Neural progenitor cell (in vitro differentiated cells): ENCODE results near the gene PRKCB. TPM values are rescaled to one million over a fixed set of nuclear protein-coding genes. Genes with fewer than 3 reads are reported as not detected.

Experiments used
- DNase-seq: peaks from one replicate; pipeline ENCODE4 v3.0.0-alpha.2; 2016; ENCODE audit warnings: low spot score
- H2AFZ ChIP-seq: fragments of 200-600 bp; sonication (generic); replicated peaks from 2 replicates; pipeline ENCODE4 v1.6.1; 2016; ENCODE audit warnings: antibody characterized with exemption
- H3F3A ChIP-seq: fragments of 200-600 bp; sonication (generic); 2 replicates; pipeline ENCODE4 v1.6.1; 2016; ENCODE audit warnings: antibody characterized with exemption, low read depth
- H3K27ac ChIP-seq: fragments of 200-600 bp; sonication (generic); 2 replicates; pipeline ENCODE4 v1.5.1; 2016; ENCODE audit warnings: mild to moderate bottlenecking
- H3K27me3 ChIP-seq: fragments of 200-600 bp; sonication (generic); 2 replicates; pipeline ENCODE4 v1.6.1; 2016; ENCODE audit warnings: mild to moderate bottlenecking, moderate library complexity
- H3K36me3 ChIP-seq: fragments of 200-600 bp; sonication (generic); 2 replicates; pipeline ENCODE4 v1.5.1; 2016
- H3K4me1 ChIP-seq: fragments of 200-600 bp; sonication (generic); 2 replicates; pipeline ENCODE4 v1.6.1; 2016; ENCODE audit warnings: mixed run types
- H3K4me2 ChIP-seq: fragments of 200-600 bp; sonication (generic); 2 replicates; pipeline ENCODE4 v1.6.1; 2016
- H3K4me3 ChIP-seq: fragments of 200-600 bp; sonication (generic); 2 replicates; pipeline ENCODE4 v1.5.1; 2016
- H3K79me2 ChIP-seq: fragments of 200-600 bp; sonication (generic); 2 replicates; pipeline ENCODE4 v1.6.1; 2016; ENCODE audit warnings: low read depth
- H3K9ac ChIP-seq: fragments of 200-600 bp; sonication (generic); 2 replicates; pipeline ENCODE4 v1.6.1; 2016
- H3K9me3 ChIP-seq: fragments of 200-600 bp; sonication (generic); 2 replicates; pipeline ENCODE4 v1.5.1; 2016; ENCODE audit warnings: low read depth
- H4K20me1 ChIP-seq: fragments of 200-600 bp; sonication (generic); 2 replicates; pipeline ENCODE4 v1.6.1; 2016; ENCODE audit warnings: low read depth
- H3K27ac Mint-ChIP-seq: 3 replicates; pipeline ENCODE4 v1.8.0; 2021; ENCODE audit warnings: mixed read lengths
- H3K27me3 Mint-ChIP-seq: 2 replicates; pipeline ENCODE4 v1.8.0; 2022; ENCODE audit warnings: low read depth, mild to moderate bottlenecking, inconsistent platforms, moderate library complexity, mixed read lengths; ENCODE audit not compliant: insufficient read depth
- H3K36me3 Mint-ChIP-seq: 3 replicates; pipeline ENCODE4 v1.8.0; 2021; ENCODE audit warnings: mixed read lengths
- H3K4me1 Mint-ChIP-seq: 3 replicates; pipeline ENCODE4 v1.8.0; 2021; ENCODE audit warnings: mixed read lengths
- H3K4me3 Mint-ChIP-seq: 3 replicates; pipeline ENCODE4 v1.8.0; 2021; ENCODE audit warnings: mild to moderate bottlenecking, moderate library complexity, mixed read lengths
- H3K9me3 Mint-ChIP-seq: 3 replicates; pipeline ENCODE4 v1.8.0; 2020; ENCODE audit warnings: mixed read lengths
- EZH2 ChIP-seq: fragments of 200-600 bp; sonication (generic); IDR thresholded peaks from 2 replicates; pipeline ENCODE4 v1.6.1; 2017; ENCODE audit warnings: antibody characterized with exemption, mild to moderate bottlenecking, moderate library complexity
- EZH2phosphoT487 ChIP-seq: fragments of 200-600 bp; sonication (generic); IDR thresholded peaks from 2 replicates; pipeline ENCODE4 v1.6.1; 2017; ENCODE audit warnings: antibody characterized with exemption
- total RNA-seq: library from RNA; depleted of rRNA; stranded (reverse); fragments of >200 nt; gene quantifications from 2 replicates; pipeline ENCODE4 v1.2.3, GENCODE V29; 2015; ENCODE audit warnings: low replicate concordance
- TF ChIP-seq, protein P1 (sequence below): fragments of 200-600 bp; sonication (generic); IDR thresholded peaks from 2 replicates; pipeline ENCODE4 v1.5.1; 2017; ENCODE audit warnings: antibody characterized with exemption, mild to moderate bottlenecking

Gene PRKCB
- total RNA-seq, 1 donor from 2014 or later, result 9.5 TPM

DNA sequence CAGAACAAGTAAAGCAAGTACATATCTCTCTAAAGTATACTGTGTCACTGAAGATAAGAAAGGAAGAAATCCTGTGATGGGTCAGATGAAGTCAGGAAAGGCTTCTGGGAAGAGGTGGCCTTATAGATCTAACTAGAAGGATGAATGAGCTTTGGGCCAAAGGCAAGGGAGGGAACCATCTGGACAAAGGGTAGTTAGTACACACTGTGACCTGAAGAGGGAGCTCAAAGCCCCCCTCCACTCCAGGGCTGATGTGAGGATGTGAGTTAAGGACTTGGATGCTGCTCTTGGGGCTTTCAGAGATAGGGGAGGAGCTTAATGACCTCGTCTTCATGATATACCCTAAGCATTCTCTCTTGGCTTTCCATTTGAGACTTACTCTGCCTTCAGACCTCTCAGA, 235.1 kb downstream of the PRKCB start:
- peaks cover 11% of the 10 kb centered on the region for H3K27me3 Mint-ChIP-seq
- Histone ChIP-seq H3K9me3 (no peaks in the 10 kb centered on the region), H3K4me1 (peaks cover under 1% of the 10 kb centered on the region), H3K27ac (no peak overlapping the region), H3K4me2 (no peak overlapping the region), H3F3A (no peaks in the 10 kb centered on the region), H2AFZ (no peak overlapping the region), H3K4me3 (no peak overlapping the region), H3K36me3 (no peaks in the 10 kb centered on the region), H3K9ac (no peak overlapping the region), H4K20me1 (no peaks in the 10 kb centered on the region), H3K79me2 (no peaks in the 10 kb centered on the region), H3K27me3 (no peaks in the 10 kb centered on the region)
- H3K36me3 Mint-ChIP-seq, result no peaks in the 10 kb centered on the region
- no peak overlapping the region for H3K27ac Mint-ChIP-seq
- no peaks in the 10 kb centered on the region for H3K9me3 Mint-ChIP-seq
- H3K4me1 Mint-ChIP-seq, result peaks cover 7% of the 10 kb centered on the region
- no peak overlapping the region for H3K4me3 Mint-ChIP-seq
- TF ChIP-seq EZH2 (no peak), EZH2phosphoT487 (no peak)
- TF ChIP-seq, protein P1, sequence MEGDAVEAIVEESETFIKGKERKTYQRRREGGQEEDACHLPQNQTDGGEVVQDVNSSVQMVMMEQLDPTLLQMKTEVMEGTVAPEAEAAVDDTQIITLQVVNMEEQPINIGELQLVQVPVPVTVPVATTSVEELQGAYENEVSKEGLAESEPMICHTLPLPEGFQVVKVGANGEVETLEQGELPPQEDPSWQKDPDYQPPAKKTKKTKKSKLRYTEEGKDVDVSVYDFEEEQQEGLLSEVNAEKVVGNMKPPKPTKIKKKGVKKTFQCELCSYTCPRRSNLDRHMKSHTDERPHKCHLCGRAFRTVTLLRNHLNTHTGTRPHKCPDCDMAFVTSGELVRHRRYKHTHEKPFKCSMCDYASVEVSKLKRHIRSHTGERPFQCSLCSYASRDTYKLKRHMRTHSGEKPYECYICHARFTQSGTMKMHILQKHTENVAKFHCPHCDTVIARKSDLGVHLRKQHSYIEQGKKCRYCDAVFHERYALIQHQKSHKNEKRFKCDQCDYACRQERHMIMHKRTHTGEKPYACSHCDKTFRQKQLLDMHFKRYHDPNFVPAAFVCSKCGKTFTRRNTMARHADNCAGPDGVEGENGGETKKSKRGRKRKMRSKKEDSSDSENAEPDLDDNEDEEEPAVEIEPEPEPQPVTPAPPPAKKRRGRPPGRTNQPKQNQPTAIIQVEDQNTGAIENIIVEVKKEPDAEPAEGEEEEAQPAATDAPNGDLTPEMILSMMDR, result peak; percentile 81
- peak; percentile 81 for DNase-seq

DNA sequence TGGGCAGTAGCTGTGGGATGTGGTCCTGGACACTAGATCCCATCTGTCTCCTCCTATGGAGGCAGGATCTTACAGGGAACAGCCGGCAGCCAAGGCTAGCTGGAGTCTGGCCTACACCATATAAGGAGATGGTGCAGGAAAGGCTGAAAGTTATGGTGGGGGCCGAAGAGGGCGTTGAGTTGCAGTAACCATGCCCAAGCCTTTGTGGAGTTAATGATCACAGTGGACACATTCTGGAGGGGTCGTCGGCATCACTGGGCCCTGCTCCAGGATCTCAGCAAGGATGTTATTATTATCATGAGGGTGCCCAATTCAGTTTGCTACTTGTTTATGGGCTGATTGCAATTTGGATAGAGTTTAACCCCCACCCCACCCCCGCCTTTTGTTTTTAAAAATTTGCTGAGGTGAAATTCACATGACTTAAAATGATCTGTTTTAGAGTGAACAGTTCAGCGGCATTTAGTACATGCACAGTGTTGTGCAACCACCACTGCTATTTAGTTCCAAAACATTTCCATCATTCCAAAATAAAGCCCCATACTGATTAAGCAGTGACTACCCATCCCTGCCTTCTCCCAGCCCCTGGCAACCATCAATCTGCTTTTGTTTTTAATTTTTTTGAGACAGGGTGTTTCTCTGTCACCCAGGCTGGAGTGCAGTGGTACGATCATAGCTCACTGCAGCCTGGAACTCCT, 236.0 kb downstream of the PRKCB start:
- no peak overlapping the region for H3K4me3 Mint-ChIP-seq
- Histone ChIP-seq H3F3A (no peaks in the 10 kb centered on the region), H3K4me1 (peaks cover 6% of the 10 kb centered on the region), H4K20me1 (no peaks in the 10 kb centered on the region), H3K27me3 (no peaks in the 10 kb centered on the region), H2AFZ (no peak overlapping the region), H3K36me3 (no peaks in the 10 kb centered on the region), H3K27ac (no peak overlapping the region), H3K4me3 (no peak overlapping the region), H3K79me2 (no peaks in the 10 kb centered on the region), H3K9me3 (no peaks in the 10 kb centered on the region), H3K9ac (no peak overlapping the region), H3K4me2 (no peak overlapping the region)
- H3K4me1 Mint-ChIP-seq, result peaks cover 16% of the 10 kb centered on the region
- no peak overlapping the region for H3K27ac Mint-ChIP-seq
- H3K27me3 Mint-ChIP-seq, result peaks cover 11% of the 10 kb centered on the region
- no peak for DNase-seq
- TF ChIP-seq EZH2phosphoT487 (no peak), EZH2 (no peak)
- TF ChIP-seq, protein P1, result no peak
- H3K36me3 Mint-ChIP-seq, result no peaks in the 10 kb centered on the region
- no peaks in the 10 kb centered on the region for H3K9me3 Mint-ChIP-seq

DNA sequence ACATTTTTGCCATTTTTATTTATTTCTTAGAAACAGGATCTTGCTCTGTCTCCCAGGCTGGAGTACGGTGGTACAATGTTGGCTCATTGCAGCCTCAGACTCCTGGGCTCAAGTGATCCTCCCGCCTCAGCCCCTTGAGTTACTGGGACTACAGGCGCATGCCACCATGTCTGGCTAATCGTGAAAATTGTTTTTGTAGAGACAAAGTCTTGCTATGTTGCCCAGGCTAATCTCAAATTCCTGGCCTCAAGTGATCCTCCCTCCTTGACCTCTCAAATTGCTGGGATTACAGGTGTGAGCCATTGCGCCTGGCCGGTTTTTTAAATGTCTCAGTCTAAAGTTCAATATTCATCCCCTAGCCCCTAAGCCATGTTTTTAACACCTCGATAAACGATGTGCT, 237.5 kb downstream of the PRKCB start:
- H3K36me3 Mint-ChIP-seq, result no peaks in the 10 kb centered on the region
- Histone ChIP-seq H4K20me1 (no peaks in the 10 kb centered on the region), H3K9me3 (no peaks in the 10 kb centered on the region), H3K4me3 (no peak overlapping the region), H3K4me2 (no peak overlapping the region), H3K36me3 (no peaks in the 10 kb centered on the region), H3K79me2 (no peaks in the 10 kb centered on the region), H3F3A (no peaks in the 10 kb centered on the region), H2AFZ (no peak overlapping the region), H3K27ac (no peak overlapping the region), H3K27me3 (no peaks in the 10 kb centered on the region), H3K9ac (no peak overlapping the region), H3K4me1 (peaks cover 6% of the 10 kb centered on the region)
- no peak overlapping the region for H3K4me3 Mint-ChIP-seq
- no peaks in the 10 kb centered on the region for H3K9me3 Mint-ChIP-seq
- peaks cover 11% of the 10 kb centered on the region for H3K27me3 Mint-ChIP-seq
- no peak overlapping the region for H3K27ac Mint-ChIP-seq
- TF ChIP-seq EZH2 (no peak), EZH2phosphoT487 (no peak)
- TF ChIP-seq, protein P1, result no peak
- no peak for DNase-seq
- H3K4me1 Mint-ChIP-seq, result peaks cover 19% of the 10 kb centered on the region
